ENCODE measurements around the gene FAM131A.
A peak's percentile ranks its signal among the peaks of the same experiment; 100 is the strongest.

GRCh38 chr3:184314363-184314699 is 23.1 kb upstream of the FAM131A start, which contains the start of gene EIF4G1:
- TF ChIP-seq NRF1 (conservative IDR thresholded peaks at IDR 0.05; ENCODE audit: low read depth, low read length) (peak; percentile 84), TCF12 (IDR thresholded peaks at IDR 0.05; ENCODE audit: low read depth, low read length) (peak; percentile 47; the same call in 1 of the 2 replicates), POLR2AphosphoS5 (IDR thresholded peaks at IDR 0.05; ENCODE audit: low read length) (peak; percentile 83), CTCF (IDR thresholded peaks at IDR 0.05 in 2 of 3, conservative IDR thresholded peaks at IDR 0.05 in 1 of 3; ENCODE audit: control insufficient read depth in 2 of 3, extremely low read depth in 1 of 3, insufficient read depth in 1 of 3, low read depth in 3 of 3, low read length in 3 of 3) (no peak), E2F4 (IDR thresholded peaks at IDR 0.05; ENCODE audit: low read depth, low read length) (no peak), STAT3 (IDR thresholded peaks at IDR 0.05; ENCODE audit: low read depth, low read length) (no peak), MAX (IDR thresholded peaks at IDR 0.05; ENCODE audit: low read depth, low read length) (peak; percentile 98), SMAD1 (IDR thresholded peaks at IDR 0.05; ENCODE audit: low read depth, partially characterized antibody) (no peak)
